Umbilical cord (tissue), 1 donor: ENCODE data around the gene SRRM5. TPM values are rescaled to one million over a fixed set of nuclear protein-coding genes. Genes with fewer than 3 reads are reported as not detected.

Experiments
- total RNA-seq: library from RNA; depleted of rRNA; stranded (reverse); fragments of >200 nt; gene quantifications from one replicate; pipeline ENCODE4 v1.2.3, GENCODE V29; 2014; ENCODE audit warnings: low replicate concordance; ENCODE audit not compliant: insufficient read depth

Gene SRRM5
- total RNA-seq, 1 donor from 2014 or later = 0.24 TPM

Other genes with a start within 250 kb of the SRRM5 start
- not detected for gene TEX101, start 197.2 kb upstream of the SRRM5 start, total RNA-seq
- gene LYPD3, start 146.5 kb upstream of the SRRM5 start, total RNA-seq = 13.0 TPM
- 7.0 TPM for gene PHLDB3, start 107.3 kb upstream of the SRRM5 start, total RNA-seq
- 33.7 TPM for gene ETHE1, start 84.9 kb upstream of the SRRM5 start, total RNA-seq
- 0.24 TPM for gene ZNF575, start 78.9 kb upstream of the SRRM5 start, total RNA-seq
- gene XRCC1, start 36.6 kb upstream of the SRRM5 start, total RNA-seq = 6.0 TPM
- 17.3 TPM for gene PINLYP, start 36.3 kb upstream of the SRRM5 start, total RNA-seq
- gene IRGQ, start 16.0 kb upstream of the SRRM5 start, total RNA-seq = 17.6 TPM
- 15.9 TPM for gene ZNF576, start 15.5 kb upstream of the SRRM5 start, total RNA-seq
- gene ZNF428, start 7.5 kb downstream of the SRRM5 start, total RNA-seq = 18.8 TPM
- gene CADM4, start 27.8 kb downstream of the SRRM5 start, total RNA-seq = 2.9 TPM
- 30.1 TPM for gene PLAUR, start 58.1 kb downstream of the SRRM5 start, total RNA-seq
- gene IRGC, start 104.0 kb downstream of the SRRM5 start, total RNA-seq = not detected
- gene SMG9, start 142.9 kb downstream of the SRRM5 start, total RNA-seq = 10.1 TPM
- 6.3 TPM for gene KCNN4, start 168.9 kb downstream of the SRRM5 start, total RNA-seq
- gene LYPD5, start 190.4 kb downstream of the SRRM5 start, total RNA-seq = 3.1 TPM
- 28.6 TPM for gene ZNF283, start 215.2 kb downstream of the SRRM5 start, total RNA-seq